IPS-18a (cell line): ENCODE data around the gene AUTS2.

Experiments
- H3K27ac ChIP-seq: one replicate; pipeline ENCODE4 v1.5.1; 2013; ENCODE audit warnings: low read length
- H3K27me3 ChIP-seq: one replicate; pipeline ENCODE4 v1.6.1; 2013; ENCODE audit warnings: mild to moderate bottlenecking, low read length; ENCODE audit not compliant: control insufficient read depth, insufficient read depth
- H3K36me3 ChIP-seq: one replicate; pipeline ENCODE4 v1.6.1; 2013; ENCODE audit warnings: low read depth, low read length; ENCODE audit not compliant: control insufficient read depth
- H3K4me1 ChIP-seq: one replicate; pipeline ENCODE4 v1.6.1; 2013; ENCODE audit warnings: low read depth, low read length; ENCODE audit not compliant: control insufficient read depth
- H3K4me3 ChIP-seq: one replicate; pipeline ENCODE4 v1.5.1; 2013; ENCODE audit warnings: low read length
- H3K9ac ChIP-seq: one replicate; pipeline ENCODE4 v1.6.1; 2013; ENCODE audit warnings: mild to moderate bottlenecking, low read length, moderate library complexity
- H3K9me3 ChIP-seq: one replicate; pipeline ENCODE4 v1.6.1; 2013; ENCODE audit warnings: low read depth, low read length; ENCODE audit not compliant: control insufficient read depth

AUTS2 gene

DNA sequence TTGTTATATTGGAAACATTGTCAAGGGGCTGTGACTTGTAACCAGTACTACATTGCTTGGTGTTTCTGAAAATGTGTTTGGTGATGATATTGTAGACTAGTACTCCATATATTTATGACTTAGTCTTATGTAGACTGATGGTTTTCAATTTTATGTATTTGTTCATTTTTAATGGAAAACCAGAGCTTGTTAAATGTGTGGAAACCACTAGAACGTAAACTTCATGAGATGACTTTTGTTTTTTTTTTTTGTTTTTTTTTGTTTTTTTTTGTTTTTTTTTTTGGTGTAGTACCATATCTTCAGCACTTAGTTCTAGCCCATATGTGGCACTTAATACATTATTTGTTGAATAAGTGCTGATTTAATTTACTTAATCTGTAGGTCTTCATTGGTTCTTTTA, 518.6 kb downstream of the AUTS2 start:
- no peak overlapping the region for H3K27ac ChIP-seq
- no peaks in the 10 kb centered on the region for H3K27me3 ChIP-seq
- no peak overlapping the region for H3K4me3 ChIP-seq
- H3K4me1 ChIP-seq = peaks cover 12% of the 10 kb centered on the region
- H3K9ac ChIP-seq = no peak overlapping the region
- H3K9me3 ChIP-seq = peaks cover 3% of the 10 kb centered on the region
- no peaks in the 10 kb centered on the region for H3K36me3 ChIP-seq

DNA sequence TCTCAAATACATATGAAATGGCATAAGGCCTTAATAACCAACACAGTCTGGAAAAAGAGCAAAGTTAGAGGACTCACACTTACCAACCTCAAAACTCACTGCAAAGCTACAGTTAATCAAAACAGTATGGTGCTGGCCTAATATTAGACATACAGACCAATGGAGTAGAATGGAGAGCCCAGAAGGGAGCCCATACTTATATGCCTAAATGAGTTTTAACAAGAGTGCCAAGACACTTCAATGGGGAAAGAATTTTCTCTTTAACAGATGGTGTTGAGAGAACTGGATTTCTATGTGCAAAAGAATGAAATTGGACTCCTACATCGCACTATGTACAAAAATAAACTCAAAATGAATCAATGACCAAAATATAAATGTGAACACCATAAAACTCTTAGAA, 522.6 kb downstream of the AUTS2 start:
- Histone ChIP-seq H3K9me3 (peaks cover 10% of the 10 kb centered on the region), H3K4me1 (peaks cover 11% of the 10 kb centered on the region), H3K36me3 (no peaks in the 10 kb centered on the region), H3K27me3 (no peaks in the 10 kb centered on the region), H3K27ac (no peak overlapping the region), H3K4me3 (no peak overlapping the region), H3K9ac (no peak overlapping the region)

- H3K4me3 ChIP-seq = no peak overlapping the region
- no peaks in the 10 kb centered on the region for H3K36me3 ChIP-seq
- no peak overlapping the region for H3K9ac ChIP-seq
- H3K27me3 ChIP-seq = no peaks in the 10 kb centered on the region
- no peak overlapping the region for H3K27ac ChIP-seq
- H3K9me3 ChIP-seq = no peaks in the 10 kb centered on the region
- H3K4me1 ChIP-seq = peaks cover 15% of the 10 kb centered on the region
These were observed 533.5 kb downstream of the AUTS2 start for GRCh38 chr7:70131817-70132216.

DNA sequence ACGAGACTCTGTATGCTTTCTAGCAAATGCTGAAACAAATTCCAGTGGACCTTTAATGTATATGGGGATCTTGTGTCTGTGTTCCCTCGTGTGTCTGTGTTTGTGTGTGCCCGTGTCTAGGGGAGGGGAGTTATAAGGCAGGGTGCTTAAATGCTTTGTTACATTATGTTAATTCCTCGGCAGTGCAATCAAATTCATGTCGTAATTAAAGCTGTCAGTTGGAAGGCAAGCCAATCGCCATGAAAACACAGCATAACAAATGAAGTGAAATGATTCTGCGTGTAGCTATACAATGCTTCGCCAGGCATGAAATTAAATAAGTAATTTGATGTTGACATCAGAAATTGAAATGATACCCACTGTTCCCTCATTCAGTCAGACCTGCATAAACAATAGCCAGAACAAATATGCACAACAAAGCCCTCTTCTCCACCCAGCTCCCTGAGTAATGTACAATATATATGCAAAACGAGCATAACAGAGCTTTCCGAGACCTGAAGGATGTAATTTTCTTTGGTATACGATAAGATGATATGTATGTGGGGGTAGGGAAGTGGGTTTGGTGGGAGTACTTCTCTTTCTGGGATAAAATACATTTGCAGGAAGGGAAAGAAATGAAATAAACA, 534.1 kb downstream of the AUTS2 start:
- Histone ChIP-seq H3K9ac (no peak overlapping the region), H3K4me1 (peaks cover 15% of the 10 kb centered on the region), H3K36me3 (no peaks in the 10 kb centered on the region)

GRCh38 chr7:70132852-70133690, 534.8 kb downstream of the AUTS2 start:
- H3K4me1 ChIP-seq = peaks cover 15% of the 10 kb centered on the region
- H3K27ac ChIP-seq = no peak overlapping the region
- no peak overlapping the region for H3K9ac ChIP-seq
- H3K9me3 ChIP-seq = no peaks in the 10 kb centered on the region
- no peaks in the 10 kb centered on the region for H3K36me3 ChIP-seq
- no peaks in the 10 kb centered on the region for H3K27me3 ChIP-seq
- no peak overlapping the region for H3K4me3 ChIP-seq

More for the DNA sequence above, 534.1 kb downstream of the AUTS2 start:
- no peak overlapping the region for H3K4me3 ChIP-seq
- no peak overlapping the region for H3K27ac ChIP-seq
- no peaks in the 10 kb centered on the region for H3K27me3 ChIP-seq
- no peaks in the 10 kb centered on the region for H3K9me3 ChIP-seq

GRCh38 chr7:70134029-70134770, 535.9 kb downstream of the AUTS2 start:
- no peaks in the 10 kb centered on the region for H3K36me3 ChIP-seq
- H3K4me1 ChIP-seq = peaks cover 15% of the 10 kb centered on the region
- H3K27me3 ChIP-seq = no peaks in the 10 kb centered on the region
- H3K9ac ChIP-seq = no peak overlapping the region
- H3K4me3 ChIP-seq = no peak overlapping the region
- no peaks in the 10 kb centered on the region for H3K9me3 ChIP-seq
- H3K27ac ChIP-seq = no peak overlapping the region

DNA sequence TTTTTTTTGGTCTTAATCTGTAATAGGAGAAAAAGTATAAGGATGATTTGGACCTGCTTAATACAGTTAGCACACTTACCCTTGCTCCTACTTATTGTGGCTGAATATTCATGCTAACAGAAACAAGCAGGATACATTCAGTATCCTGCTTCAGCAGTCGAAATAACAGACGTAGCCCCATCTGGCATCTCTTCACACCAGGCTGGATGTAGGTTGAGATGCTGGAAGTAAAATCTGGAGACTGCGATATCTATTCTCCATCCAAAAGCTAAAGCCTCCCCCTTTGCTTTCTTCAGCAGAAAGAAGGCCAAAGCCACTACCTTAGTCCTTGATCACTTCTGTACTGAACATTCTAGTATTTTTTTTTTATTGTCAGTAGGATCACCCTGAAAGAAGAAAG, 537.4 kb downstream of the AUTS2 start:
- no peak overlapping the region for H3K27ac ChIP-seq
- H3K9me3 ChIP-seq = no peaks in the 10 kb centered on the region
- H3K36me3 ChIP-seq = no peaks in the 10 kb centered on the region
- H3K9ac ChIP-seq = no peak overlapping the region
- no peaks in the 10 kb centered on the region for H3K27me3 ChIP-seq
- H3K4me1 ChIP-seq = peaks cover 15% of the 10 kb centered on the region
- no peak overlapping the region for H3K4me3 ChIP-seq

DNA sequence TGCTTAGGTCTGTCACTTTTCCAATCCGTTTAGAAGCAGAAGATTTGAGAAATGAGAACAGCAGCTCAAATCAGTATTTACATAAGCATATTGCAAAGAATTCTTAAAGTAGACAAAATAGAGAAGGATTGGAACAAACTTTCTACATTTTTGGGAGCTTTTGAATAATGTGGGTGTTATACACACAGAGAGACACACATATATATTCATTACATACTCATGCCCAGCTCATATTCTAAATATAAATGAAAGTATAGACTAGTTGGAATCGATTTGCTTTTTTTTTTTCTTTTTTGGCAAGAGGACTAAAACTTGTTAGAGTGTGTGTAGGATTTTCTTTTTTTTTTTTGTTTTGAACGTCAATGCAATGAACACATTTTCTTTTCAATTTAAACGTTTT, 538.9 kb downstream of the AUTS2 start:
- H3K9ac ChIP-seq = no peak overlapping the region
- H3K36me3 ChIP-seq = no peaks in the 10 kb centered on the region
- H3K4me3 ChIP-seq = no peak overlapping the region
- no peaks in the 10 kb centered on the region for H3K9me3 ChIP-seq
- H3K27me3 ChIP-seq = no peaks in the 10 kb centered on the region
- no peak overlapping the region for H3K27ac ChIP-seq
- peaks cover 15% of the 10 kb centered on the region for H3K4me1 ChIP-seq

DNA sequence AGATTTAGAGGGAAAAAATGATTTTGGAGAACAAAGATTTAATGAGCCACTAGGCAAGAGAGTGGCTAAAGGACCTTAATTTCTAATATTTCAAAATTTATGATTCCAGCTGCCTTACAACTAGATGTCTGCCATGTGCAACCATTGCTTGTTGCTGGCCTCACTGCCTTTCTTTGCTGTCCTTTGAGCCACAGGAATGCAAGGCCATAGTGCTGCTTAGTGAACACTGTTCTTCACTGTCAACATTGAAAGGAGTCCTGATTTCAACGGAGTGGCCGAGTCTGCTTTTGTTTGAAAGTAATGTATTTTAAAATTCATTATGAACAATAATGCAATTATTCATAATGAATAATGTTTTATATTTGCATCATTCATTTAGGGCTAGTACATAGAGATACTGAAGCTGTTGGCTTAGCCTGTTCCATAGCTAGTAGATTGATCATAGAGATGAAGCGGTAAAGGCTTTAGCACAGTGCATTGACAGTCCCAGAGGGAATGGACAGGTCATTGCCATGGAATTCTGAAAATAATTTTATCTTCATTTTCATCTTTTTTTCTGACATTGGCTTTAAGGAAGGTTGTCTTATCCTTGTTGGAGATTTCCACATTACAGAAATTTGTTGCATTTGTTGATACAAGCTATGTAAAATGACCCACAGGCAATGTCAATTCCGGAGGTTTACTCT, 544.1 kb downstream of the AUTS2 start:
- no peaks in the 10 kb centered on the region for H3K27me3 ChIP-seq
- H3K36me3 ChIP-seq = no peaks in the 10 kb centered on the region
- H3K4me1 ChIP-seq = no peaks in the 10 kb centered on the region
- H3K4me3 ChIP-seq = no peak overlapping the region
- no peaks in the 10 kb centered on the region for H3K9me3 ChIP-seq
- no peak overlapping the region for H3K27ac ChIP-seq
- no peak overlapping the region for H3K9ac ChIP-seq

DNA sequence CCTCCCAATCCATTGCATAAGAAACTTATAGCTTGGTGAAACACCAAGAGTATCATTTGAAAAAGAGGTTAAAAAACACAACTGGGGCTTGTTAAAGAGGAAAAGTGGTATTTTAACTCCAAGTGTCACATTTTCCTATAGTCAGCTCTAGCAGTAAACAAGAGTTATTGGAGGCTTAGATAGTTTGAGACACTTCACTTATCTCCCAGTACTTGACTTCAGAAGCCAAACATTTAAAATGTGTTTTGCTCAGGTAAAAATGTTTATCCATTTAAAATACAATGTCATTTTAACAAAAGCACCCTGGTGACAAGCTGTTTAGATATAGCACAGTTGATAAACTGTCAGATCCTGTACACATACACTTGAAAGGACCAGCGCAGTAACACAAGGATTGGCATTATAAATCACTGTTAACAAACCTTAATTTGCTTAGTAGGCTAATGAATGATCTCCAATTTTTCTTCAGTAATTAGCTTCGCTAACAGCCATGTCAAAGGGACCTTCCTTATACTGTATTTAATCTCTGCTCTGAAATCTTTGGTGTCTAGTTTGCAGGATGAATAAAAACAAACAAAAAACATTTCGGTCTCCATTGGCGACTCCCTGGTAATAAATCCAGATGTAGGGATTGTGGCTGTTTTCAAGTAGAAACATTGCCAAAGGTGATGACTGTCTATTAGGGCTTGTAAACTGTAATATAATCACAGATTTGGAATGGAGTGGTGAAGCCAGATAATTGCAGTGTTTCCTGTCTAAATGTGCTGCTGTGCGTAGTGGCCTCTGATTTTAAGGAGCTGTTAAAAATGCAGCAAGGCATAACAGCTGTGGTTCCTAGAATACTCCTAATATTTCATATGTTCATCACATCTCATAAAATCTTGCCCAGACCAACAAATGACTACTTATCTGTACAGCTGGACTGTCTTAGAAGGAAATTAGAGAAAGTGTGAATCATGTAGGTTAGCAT, 545.1 kb downstream of the AUTS2 start:
- no peak overlapping the region for H3K4me3 ChIP-seq

More for the DNA sequence above, 545.1 kb downstream of the AUTS2 start:
- Histone ChIP-seq H3K4me1 (no peaks in the 10 kb centered on the region), H3K27me3 (no peaks in the 10 kb centered on the region), H3K9ac (no peak overlapping the region), H3K9me3 (no peaks in the 10 kb centered on the region), H3K27ac (no peak overlapping the region), H3K36me3 (no peaks in the 10 kb centered on the region)
